Vagina (tissue), 2 donors: ENCODE measurements around the gene METTL25B.

Experiments
- POLR2A ChIP-seq, 2 donors: fragments of 450-650 bp; IDR thresholded peaks; one replicate each; pipeline ENCODE4 v1.6.1; 2017; ENCODE audit warnings: antibody characterized with exemption in 2 of 2, mild to moderate bottlenecking in 2 of 2, moderate library complexity in 2 of 2
- POLR2AphosphoS5 ChIP-seq, 2 donors: sonication (generic); formaldehyde crosslinking; IDR thresholded peaks; one replicate each; pipeline ENCODE4 v1.9.0; 2017; ENCODE audit warnings: antibody characterized with exemption in 2 of 2, mild to moderate bottlenecking in 2 of 2, low read depth in 1 of 2; ENCODE audit not compliant: insufficient read depth in 1 of 2
- TF ChIP-seq, protein P1 (sequence below), 3 experiments: fragments of 450-650 bp in 2 of 3; fragments of 200-600 bp in 1 of 3; sonication (generic) in 1 of 3; IDR thresholded peaks; one replicate each; pipeline ENCODE4 v1.5.1; 2017 to 2019; ENCODE audit warnings: antibody characterized with exemption in 3 of 3, mild to moderate bottlenecking in 2 of 3, moderate library complexity in 2 of 3

DNA sequence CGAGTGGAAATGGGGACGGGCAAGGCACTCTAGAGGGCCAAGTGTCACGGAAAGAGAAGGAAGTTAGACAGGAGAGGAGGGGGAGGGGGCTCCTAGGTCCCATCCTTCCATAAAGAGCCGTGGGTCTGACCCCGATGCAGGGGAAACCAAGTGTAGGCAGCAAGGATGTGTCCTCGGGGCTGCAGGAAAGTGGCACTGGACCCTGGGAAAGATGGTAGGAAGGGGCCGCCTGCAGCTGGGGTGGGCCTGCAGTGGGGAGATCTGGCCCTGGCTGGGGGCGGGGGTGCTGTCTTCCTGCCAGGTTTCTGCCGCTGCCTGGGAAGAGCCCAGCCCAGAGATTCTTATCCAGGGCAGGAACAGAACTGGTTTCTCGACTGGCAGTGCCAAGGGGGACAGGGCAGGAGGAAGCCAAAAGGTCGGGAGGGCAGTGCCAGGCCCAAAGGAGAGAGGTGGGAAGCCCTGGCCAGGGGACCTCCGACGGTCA is 35.8 kb upstream of the METTL25B start:
- TF ChIP-seq, protein P1, sequence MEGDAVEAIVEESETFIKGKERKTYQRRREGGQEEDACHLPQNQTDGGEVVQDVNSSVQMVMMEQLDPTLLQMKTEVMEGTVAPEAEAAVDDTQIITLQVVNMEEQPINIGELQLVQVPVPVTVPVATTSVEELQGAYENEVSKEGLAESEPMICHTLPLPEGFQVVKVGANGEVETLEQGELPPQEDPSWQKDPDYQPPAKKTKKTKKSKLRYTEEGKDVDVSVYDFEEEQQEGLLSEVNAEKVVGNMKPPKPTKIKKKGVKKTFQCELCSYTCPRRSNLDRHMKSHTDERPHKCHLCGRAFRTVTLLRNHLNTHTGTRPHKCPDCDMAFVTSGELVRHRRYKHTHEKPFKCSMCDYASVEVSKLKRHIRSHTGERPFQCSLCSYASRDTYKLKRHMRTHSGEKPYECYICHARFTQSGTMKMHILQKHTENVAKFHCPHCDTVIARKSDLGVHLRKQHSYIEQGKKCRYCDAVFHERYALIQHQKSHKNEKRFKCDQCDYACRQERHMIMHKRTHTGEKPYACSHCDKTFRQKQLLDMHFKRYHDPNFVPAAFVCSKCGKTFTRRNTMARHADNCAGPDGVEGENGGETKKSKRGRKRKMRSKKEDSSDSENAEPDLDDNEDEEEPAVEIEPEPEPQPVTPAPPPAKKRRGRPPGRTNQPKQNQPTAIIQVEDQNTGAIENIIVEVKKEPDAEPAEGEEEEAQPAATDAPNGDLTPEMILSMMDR (IDR thresholded peaks at IDR 0.05), result no peak
- TF ChIP-seq POLR2A (IDR thresholded peaks at IDR 0.05) (no peak), POLR2AphosphoS5 (IDR thresholded peaks at IDR 0.05; ENCODE audit: insufficient read depth in 1 of 2, low read depth in 1 of 2) (no peak)
